DND-41 (cell line): ENCODE measurements around the gene PIK3CD.

Source experiments
- ATAC-seq: fragments of 200-7000 bp; cut with Tn5 transposase; 3 replicates; pipeline ENCODE4 v1.9.1; 2021; ENCODE audit warnings: low read depth; ENCODE audit not compliant: insufficient read depth
- DNase-seq: peaks from one replicate; pipeline ENCODE4 v3.0.0-alpha.2; 2020
- H2AFZ ChIP-seq: 2 replicates; pipeline ENCODE4 v1.6.0; 2012; ENCODE audit warnings: low read depth, low read length
- H3K27ac ChIP-seq: 2 replicates; pipeline ENCODE4 v1.5.1; 2012; ENCODE audit warnings: low read length, inconsistent platforms
- H3K27me3 ChIP-seq: fragments of 200-600 bp; sonication (generic); 2 replicates; pipeline ENCODE4 v1.6.0; 2012; ENCODE audit warnings: low read length, mild to moderate bottlenecking, inconsistent platforms; ENCODE audit not compliant: insufficient read depth, poor library complexity
- H3K36me3 ChIP-seq: 2 replicates; pipeline ENCODE4 v1.5.1; 2012; ENCODE audit warnings: low read length, inconsistent platforms; ENCODE audit not compliant: insufficient read depth
- H3K4me1 ChIP-seq: 2 replicates; pipeline ENCODE4 v1.5.1; 2012; ENCODE audit warnings: mild to moderate bottlenecking, low read length; ENCODE audit not compliant: insufficient read depth
- H3K4me2 ChIP-seq: 2 replicates; pipeline ENCODE4 v1.6.0; 2012; ENCODE audit warnings: mild to moderate bottlenecking, moderate library complexity, low read length, inconsistent platforms; ENCODE audit not compliant: insufficient read depth
- H3K4me3 ChIP-seq, 2 experiments: fragments of 200-600 bp in 1 of 2; shearing (Covaris generic) in 1 of 2; 2 replicates each; pipeline ENCODE4 v1.5.1; 2012 to 2016; ENCODE audit warnings: inconsistent platforms in 2 of 2, low read length in 2 of 2, mild to moderate bottlenecking in 2 of 2, low read depth in 1 of 2, moderate library complexity in 1 of 2
- H3K79me2 ChIP-seq: 2 replicates; pipeline ENCODE4 v1.6.0; 2012; ENCODE audit warnings: low read length, inconsistent platforms; ENCODE audit not compliant: insufficient read depth
- H3K9ac ChIP-seq: 2 replicates; pipeline ENCODE4 v1.6.0; 2012; ENCODE audit warnings: low read depth, mild to moderate bottlenecking, inconsistent platforms, low read length, moderate library complexity
- H3K9me3 ChIP-seq: 2 replicates; pipeline ENCODE4 v1.5.1; 2012; ENCODE audit warnings: low read length, moderate library complexity, mild to moderate bottlenecking, inconsistent platforms; ENCODE audit not compliant: insufficient read depth, severe bottlenecking
- H4K20me1 ChIP-seq: 2 replicates; pipeline ENCODE4 v1.6.0; 2012; ENCODE audit warnings: low read length; ENCODE audit not compliant: insufficient read depth
- EZH2 ChIP-seq: IDR thresholded peaks from 3 replicates; pipeline ENCODE4 v1.6.1; 2012; ENCODE audit warnings: borderline replicate concordance, low read depth, mild to moderate bottlenecking, moderate library complexity, low read length, inconsistent platforms; ENCODE audit not compliant: severe bottlenecking
- TF ChIP-seq, protein P1 (sequence below): IDR thresholded peaks from 2 replicates; pipeline ENCODE4 v1.5.1; 2012; ENCODE audit warnings: borderline replicate concordance, low read length, moderate library complexity, mild to moderate bottlenecking; ENCODE audit not compliant: poor library complexity, severe bottlenecking; ENCODE audit errors: extremely low read depth

Gene PIK3CD

DNA sequence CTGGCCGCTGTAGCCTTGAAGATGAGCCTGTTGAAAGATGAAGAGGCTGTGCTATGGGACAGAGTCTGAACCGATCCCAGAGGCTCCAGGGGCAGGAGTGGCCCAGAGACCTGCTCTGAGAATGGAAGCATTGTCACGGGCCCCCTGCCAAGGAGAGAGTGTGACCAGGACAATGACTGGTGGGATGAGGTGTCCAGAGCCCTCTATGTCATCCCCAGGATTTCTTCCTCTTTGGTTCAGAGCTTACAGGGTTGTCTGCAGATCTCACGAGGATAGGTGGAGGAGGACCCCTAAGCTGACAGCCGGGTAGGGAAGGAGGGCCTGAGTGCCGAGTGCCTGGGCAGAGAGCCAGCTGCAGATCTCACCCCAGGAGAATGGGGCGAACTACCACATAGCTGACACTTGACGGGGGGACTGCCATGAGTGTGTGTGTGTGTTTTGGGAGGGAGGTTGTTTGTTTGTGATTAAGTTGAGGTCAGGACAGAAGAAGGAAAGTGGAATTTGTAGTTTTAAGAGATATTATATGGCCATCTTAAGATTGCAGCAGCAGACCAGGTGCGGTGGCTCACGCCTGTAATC lies 25.4 kb downstream of the PIK3CD start:
- H3K4me1 ChIP-seq = no peaks in the 10 kb centered on the region
- H3K79me2 ChIP-seq = peaks cover 97% of the 10 kb centered on the region
- TF ChIP-seq, protein P1, sequence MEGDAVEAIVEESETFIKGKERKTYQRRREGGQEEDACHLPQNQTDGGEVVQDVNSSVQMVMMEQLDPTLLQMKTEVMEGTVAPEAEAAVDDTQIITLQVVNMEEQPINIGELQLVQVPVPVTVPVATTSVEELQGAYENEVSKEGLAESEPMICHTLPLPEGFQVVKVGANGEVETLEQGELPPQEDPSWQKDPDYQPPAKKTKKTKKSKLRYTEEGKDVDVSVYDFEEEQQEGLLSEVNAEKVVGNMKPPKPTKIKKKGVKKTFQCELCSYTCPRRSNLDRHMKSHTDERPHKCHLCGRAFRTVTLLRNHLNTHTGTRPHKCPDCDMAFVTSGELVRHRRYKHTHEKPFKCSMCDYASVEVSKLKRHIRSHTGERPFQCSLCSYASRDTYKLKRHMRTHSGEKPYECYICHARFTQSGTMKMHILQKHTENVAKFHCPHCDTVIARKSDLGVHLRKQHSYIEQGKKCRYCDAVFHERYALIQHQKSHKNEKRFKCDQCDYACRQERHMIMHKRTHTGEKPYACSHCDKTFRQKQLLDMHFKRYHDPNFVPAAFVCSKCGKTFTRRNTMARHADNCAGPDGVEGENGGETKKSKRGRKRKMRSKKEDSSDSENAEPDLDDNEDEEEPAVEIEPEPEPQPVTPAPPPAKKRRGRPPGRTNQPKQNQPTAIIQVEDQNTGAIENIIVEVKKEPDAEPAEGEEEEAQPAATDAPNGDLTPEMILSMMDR = no peak
- no peak for TF ChIP-seq EZH2
- H3K9ac ChIP-seq = no peak overlapping the region
- no peaks in the 10 kb centered on the region for H3K9me3 ChIP-seq
- no peak overlapping the region for H3K4me2 ChIP-seq
- DNase-seq (no peak), ATAC-seq (no peak)
- no peak overlapping the region for H3K4me3 ChIP-seq
- H3K36me3 ChIP-seq = peaks cover 61% of the 10 kb centered on the region
- peaks cover 82% of the 10 kb centered on the region for H4K20me1 ChIP-seq
- no peak overlapping the region for H2AFZ ChIP-seq
- H3K27me3 ChIP-seq = no peaks in the 10 kb centered on the region
- peak overlapping the region; percentile 55; the same call in 1 of the 2 replicates for H3K27ac ChIP-seq

DNA sequence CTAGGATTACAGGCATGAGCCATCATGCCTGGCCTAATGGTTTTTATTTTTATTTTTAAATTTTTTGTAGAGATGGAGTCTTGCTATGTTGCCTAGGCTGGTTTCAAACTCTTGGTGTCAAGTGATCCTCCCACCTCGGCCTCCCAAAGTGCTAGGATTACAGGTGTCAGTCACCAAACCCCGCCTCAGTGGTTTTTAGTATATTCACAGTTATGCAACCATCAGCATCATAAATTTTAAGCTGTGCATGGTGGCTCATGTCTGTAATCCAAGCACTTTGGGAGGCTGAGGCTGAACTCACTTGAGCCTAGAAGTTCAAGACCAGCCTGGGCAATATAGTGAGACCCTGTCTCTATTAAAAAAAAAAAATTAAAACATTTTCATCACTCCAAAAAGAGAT lies 28.6 kb downstream of the PIK3CD start:
- H3K27me3 ChIP-seq = no peaks in the 10 kb centered on the region
- no peak overlapping the region for H3K27ac ChIP-seq
- no peak for ATAC-seq
- no peak overlapping the region for H3K4me3 ChIP-seq
- H3K4me2 ChIP-seq = no peak overlapping the region
- H3K9me3 ChIP-seq = no peaks in the 10 kb centered on the region
- no peak for DNase-seq
- H3K79me2 ChIP-seq = peaks cover 96% of the 10 kb centered on the region
- TF ChIP-seq EZH2 = no peak
- TF ChIP-seq, protein P1 = no peak
- no peaks in the 10 kb centered on the region for H3K4me1 ChIP-seq
- no peak overlapping the region for H3K9ac ChIP-seq
- H4K20me1 ChIP-seq = peaks cover 78% of the 10 kb centered on the region
- H2AFZ ChIP-seq = no peak overlapping the region
- H3K36me3 ChIP-seq = peaks cover 43% of the 10 kb centered on the region

- no peak overlapping the region for H2AFZ ChIP-seq
- H3K9ac ChIP-seq = no peak overlapping the region
- peaks cover 95% of the 10 kb centered on the region for H3K79me2 ChIP-seq
- H3K4me1 ChIP-seq = no peaks in the 10 kb centered on the region
- peak; percentile 11; the same call in 1 of the 3 replicates for ATAC-seq
- no peak overlapping the region for H3K4me2 ChIP-seq
- H3K36me3 ChIP-seq = peaks cover 37% of the 10 kb centered on the region
- H3K9me3 ChIP-seq = no peaks in the 10 kb centered on the region
- no peak overlapping the region for H3K4me3 ChIP-seq
- H3K27ac ChIP-seq = no peak overlapping the region
- DNase-seq = no peak
- H3K27me3 ChIP-seq = no peaks in the 10 kb centered on the region
- peaks cover 76% of the 10 kb centered on the region for H4K20me1 ChIP-seq
- no peak for TF ChIP-seq EZH2
- TF ChIP-seq, protein P1 = no peak
Measured at GRCh38 chr1:9680828-9681227, 29.3 kb downstream of the PIK3CD start.

- Histone ChIP-seq H3K27ac (no peak overlapping the region), H4K20me1 (peaks cover 77% of the 10 kb centered on the region), H2AFZ (no peak overlapping the region), H3K79me2 (peaks cover 94% of the 10 kb centered on the region), H3K4me1 (peaks cover 23% of the 10 kb centered on the region), H3K27me3 (no peaks in the 10 kb centered on the region), H3K9ac (no peak overlapping the region), H3K4me3 (no peak overlapping the region), H3K9me3 (no peaks in the 10 kb centered on the region), H3K36me3 (peaks cover 23% of the 10 kb centered on the region; the same call in 1 of the 2 replicates), H3K4me2 (no peak overlapping the region)
- DNase-seq (no peak), ATAC-seq (no peak)
- TF ChIP-seq, protein P1 = no peak
- no peak for TF ChIP-seq EZH2
Measured at GRCh38 chr1:9684801-9685200, 33.3 kb downstream of the PIK3CD start.
